Neural crest cell (in vitro differentiated cells): ENCODE measurements around the gene IER5L. TPM values are rescaled to one million over a fixed set of nuclear protein-coding genes. Genes with fewer than 3 reads are reported as not detected.
A peak's percentile ranks its signal among the peaks of the same experiment; 100 is the strongest.

ENCODE experiments used
- DNase-seq: peaks from one replicate; pipeline ENCODE4 v3.0.0; 2021; ENCODE audit warnings: low read depth, mixed read lengths, low spot score
- H3K27ac Mint-ChIP-seq: one replicate; pipeline ENCODE4 v1.8.0; 2021; ENCODE audit warnings: mild to moderate bottlenecking, mixed read lengths; ENCODE audit not compliant: unreplicated experiment
- H3K27me3 Mint-ChIP-seq: 2 replicates; pipeline ENCODE4 v1.8.0; 2021; ENCODE audit warnings: low read depth, mild to moderate bottlenecking, mixed read lengths
- H3K36me3 Mint-ChIP-seq: 2 replicates; pipeline ENCODE4 v1.8.0; 2021; ENCODE audit warnings: low read depth, mild to moderate bottlenecking, mixed read lengths
- H3K4me1 Mint-ChIP-seq: 2 replicates; pipeline ENCODE4 v1.8.0; 2021; ENCODE audit warnings: mixed read lengths
- H3K4me3 Mint-ChIP-seq: one replicate; pipeline ENCODE4 v1.8.0; 2021; ENCODE audit warnings: mild to moderate bottlenecking, mixed read lengths
- H3K9me3 Mint-ChIP-seq: 2 replicates; pipeline ENCODE4 v1.8.0; 2021; ENCODE audit warnings: mixed read lengths
- total RNA-seq: library from RNA; stranded (reverse); gene quantifications from 2 replicates; pipeline ENCODE4 v1.2.1, GENCODE V29; 2021
- TF ChIP-seq, protein P1 (sequence below): fragments of 200-600 bp; sonication (generic); conservative IDR thresholded peaks from 2 replicates; pipeline ENCODE4 v1.5.0; 2021; ENCODE audit warnings: antibody characterized with exemption, mild to moderate bottlenecking

The IER5L gene
- total RNA-seq, 1 donor from 2014 or later = 19.1 TPM

DNA sequence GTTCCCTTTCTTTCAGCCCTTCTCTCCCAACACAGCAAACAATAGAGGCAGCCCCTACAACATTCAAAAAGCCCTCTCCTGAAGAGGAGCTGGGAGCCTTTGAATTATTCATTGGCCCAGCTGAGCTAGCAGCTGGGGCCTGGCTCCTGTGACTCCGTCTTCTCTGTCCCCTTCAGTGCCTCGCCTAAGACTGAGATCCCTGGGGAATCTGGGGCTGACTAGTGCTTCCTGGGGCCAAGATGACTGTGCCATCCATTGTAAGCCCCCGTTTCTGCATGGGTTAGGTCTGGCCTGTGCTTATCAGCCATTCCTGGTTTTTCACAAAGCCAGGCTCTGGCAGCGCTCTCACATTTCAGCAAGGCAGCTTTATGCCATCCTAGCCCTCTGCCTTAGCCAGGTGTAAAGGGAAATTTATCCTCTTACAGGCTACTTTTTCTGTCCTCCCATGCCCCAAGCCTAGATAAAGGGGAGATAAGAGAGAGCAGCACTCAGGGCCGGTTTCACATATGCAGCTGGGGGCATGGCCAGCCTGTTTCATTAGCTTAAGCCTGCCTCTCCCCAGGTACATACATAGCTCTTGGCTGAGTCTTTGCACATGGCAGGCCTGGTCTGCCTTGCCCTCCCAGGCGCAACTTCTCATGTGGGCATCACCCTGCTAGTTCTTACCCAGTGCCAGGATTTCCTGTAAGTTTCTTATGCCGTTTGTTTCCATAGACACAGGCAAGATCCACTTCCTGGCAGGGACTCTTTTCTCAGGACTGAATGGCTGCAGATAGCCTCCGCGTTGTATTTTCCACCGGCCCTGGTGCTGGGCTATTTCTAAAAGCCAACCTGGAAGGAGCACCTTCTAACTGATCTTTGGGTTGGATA, 51.1 kb downstream of the IER5L start:
- no peaks in the 10 kb centered on the region for H3K27me3 Mint-ChIP-seq
- DNase-seq = no peak
- TF ChIP-seq, protein P1, sequence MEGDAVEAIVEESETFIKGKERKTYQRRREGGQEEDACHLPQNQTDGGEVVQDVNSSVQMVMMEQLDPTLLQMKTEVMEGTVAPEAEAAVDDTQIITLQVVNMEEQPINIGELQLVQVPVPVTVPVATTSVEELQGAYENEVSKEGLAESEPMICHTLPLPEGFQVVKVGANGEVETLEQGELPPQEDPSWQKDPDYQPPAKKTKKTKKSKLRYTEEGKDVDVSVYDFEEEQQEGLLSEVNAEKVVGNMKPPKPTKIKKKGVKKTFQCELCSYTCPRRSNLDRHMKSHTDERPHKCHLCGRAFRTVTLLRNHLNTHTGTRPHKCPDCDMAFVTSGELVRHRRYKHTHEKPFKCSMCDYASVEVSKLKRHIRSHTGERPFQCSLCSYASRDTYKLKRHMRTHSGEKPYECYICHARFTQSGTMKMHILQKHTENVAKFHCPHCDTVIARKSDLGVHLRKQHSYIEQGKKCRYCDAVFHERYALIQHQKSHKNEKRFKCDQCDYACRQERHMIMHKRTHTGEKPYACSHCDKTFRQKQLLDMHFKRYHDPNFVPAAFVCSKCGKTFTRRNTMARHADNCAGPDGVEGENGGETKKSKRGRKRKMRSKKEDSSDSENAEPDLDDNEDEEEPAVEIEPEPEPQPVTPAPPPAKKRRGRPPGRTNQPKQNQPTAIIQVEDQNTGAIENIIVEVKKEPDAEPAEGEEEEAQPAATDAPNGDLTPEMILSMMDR = no peak
- no peaks in the 10 kb centered on the region for H3K9me3 Mint-ChIP-seq
- H3K36me3 Mint-ChIP-seq = peaks cover 11% of the 10 kb centered on the region
- H3K4me3 Mint-ChIP-seq = peak overlapping the region; percentile 69
- H3K4me1 Mint-ChIP-seq = peaks cover 21% of the 10 kb centered on the region
- peak overlapping the region; percentile 95 for H3K27ac Mint-ChIP-seq

Other genes starting within 250 kb of the IER5L start
- 20.7 and 21.1 TPM in 2 replicates for gene DOLK, start 230.7 kb downstream of the IER5L start, total RNA-seq
- gene NUP188, start 230.6 kb downstream of the IER5L start, total RNA-seq = 128 TPM in 2 replicates
- gene SH3GLB2, start 149.9 kb downstream of the IER5L start, total RNA-seq = 71.7 and 76.1 TPM in 2 replicates
- gene MIGA2, start 141.6 kb downstream of the IER5L start, total RNA-seq = 34.4 and 38.3 TPM in 2 replicates
- gene DOLPP1, start 97.2 kb downstream of the IER5L start, total RNA-seq = 43.1 and 43.9 TPM in 2 replicates
- gene CRAT, start 67.5 kb downstream of the IER5L start, total RNA-seq = 24.9 and 26.0 TPM in 2 replicates
- gene PTPA, start 66.8 kb downstream of the IER5L start, total RNA-seq = 136 and 144 TPM in 2 replicates